SH-SY5Y (cell line): Measurements from ENCODE around the gene LRRC40.

Experiments used
- GATA2 ChIP-seq: IDR thresholded peaks from 2 replicates; pipeline ENCODE4 v1.6.1; 2011; ENCODE audit warnings: mild to moderate bottlenecking, low read depth, low read length
- GATA3 ChIP-seq: IDR thresholded peaks from 2 replicates; pipeline ENCODE4 v1.6.1; 2011; ENCODE audit warnings: low read depth, mild to moderate bottlenecking, low read length, moderate library complexity

GRCh38 chr1:70196333-70196732 lies 9.0 kb downstream of the LRRC40 start:
- TF ChIP-seq GATA2 (no peak), GATA3 (no peak)
